A549 (cell line): ENCODE data around the gene ID3. TPM values are rescaled to one million over a fixed set of nuclear protein-coding genes. Genes with fewer than 3 reads are reported as not detected.

Experiments used
- ATAC-seq, 2 experiments: fragments of 200-7000 bp in 1 of 2; fragments of >200 bp in 1 of 2; cut with Nextera tagmentation in 1 of 2; cut with Tn5 transposase in 1 of 2; 3 replicates each; pipeline versions ENCODE4 v1.8.0 to v1.9.1; 2018 to 2020; ENCODE audit warnings: mild to moderate bottlenecking in 1 of 2, moderate library complexity in 1 of 2
- CTCF ChIA-PET: fragments of 300-600 bp; sonication (Branson Sonifier 250); formaldehyde crosslinking; extraction: SDS; loops from one replicate; lab custom pipeline; 2021; ENCODE audit warnings: antibody characterized with exemption, inconsistent platforms; lab: Yijun Ruan, JAX
- POLR2A ChIA-PET: fragments of 350-600 bp; formaldehyde crosslinking; extraction: SDS; loops from one replicate; lab custom pipeline; 2021; ENCODE audit warnings: antibody characterized with exemption, inconsistent platforms; lab: Yijun Ruan, JAX
- DNase-seq, 2 experiments: peaks; one replicate each; pipeline versions ENCODE4 v3.0.0 to v3.0.0-alpha.2; 2011 to 2016; ENCODE audit warnings: low read depth in 1 of 2, low spot score in 1 of 2
- FAIRE-seq: peaks from 2 replicates; lab custom pipeline; 2011; peaks lifted over from hg19 to GRCh38; lab: Jason Lieb, UNC
- H3K27ac ChIP-seq, 2 experiments: fragments of >200 bp; sonication (Bioruptor Twin); formaldehyde crosslinking; 3 replicates each; pipeline ENCODE4 v1.5.1; 2016 to 2017
- H3K4me1 ChIP-seq: fragments of >200 bp; sonication (Bioruptor Twin); formaldehyde crosslinking; 3 replicates; pipeline ENCODE4 v1.6.1; 2016
- H3K4me2 ChIP-seq: fragments of >200 bp; sonication (Bioruptor Twin); formaldehyde crosslinking; 3 replicates; pipeline ENCODE4 v1.6.1; 2016
- H3K4me3 ChIP-seq: fragments of >200 bp; sonication (Bioruptor Twin); formaldehyde crosslinking; 3 replicates; pipeline ENCODE4 v1.5.1; 2016
- H3K9me3 ChIP-seq: fragments of >200 bp; sonication (Bioruptor Twin); formaldehyde crosslinking; 3 replicates; pipeline ENCODE4 v1.6.1; 2016
- ATOH8 ChIP-seq: fragments of 250-450 bp; sonication (Bioruptor Pico); IDR thresholded peaks from 2 replicates; pipeline ENCODE4 v1.5.0; 2020; ENCODE audit warnings: low read depth, mild to moderate bottlenecking, moderate library complexity
- CEBPB ChIP-seq, 2 experiments: fragments of >200 bp in 1 of 2; sonication (Bioruptor Twin) in 1 of 2; formaldehyde crosslinking in 1 of 2; IDR thresholded peaks; 2 replicates each; pipeline ENCODE4 v1.6.1; 2012 to 2016
- CHD2 ChIP-seq: fragments of 150-350 bp; IDR thresholded peaks from 2 replicates; pipeline ENCODE4 v1.6.1; 2014; ENCODE audit warnings: low read length; ENCODE audit not compliant: partially characterized antibody
- CHD4 ChIP-seq: fragments of 200-600 bp; sonication (generic); IDR thresholded peaks from 2 replicates; pipeline ENCODE4 v1.6.1; 2016; ENCODE audit warnings: antibody characterized with exemption, mild to moderate bottlenecking, borderline replicate concordance
- EHF ChIP-seq: fragments of 250-450 bp; sonication (Bioruptor Pico); IDR thresholded peaks from 2 replicates; pipeline ENCODE4 v1.5.0; 2020; ENCODE audit warnings: mild to moderate bottlenecking
- FOSB ChIP-seq: fragments of 250-450 bp; sonication (Bioruptor Pico); IDR thresholded peaks from 2 replicates; pipeline ENCODE4 v1.5.0; 2020; ENCODE audit warnings: mild to moderate bottlenecking, moderate library complexity
- FOSL2 ChIP-seq, 2 experiments: fragments of 450-650 bp in 1 of 2; fragments of >200 bp in 1 of 2; sonication (Bioruptor Twin) in 1 of 2; formaldehyde crosslinking; IDR thresholded peaks; 2 replicates each; pipeline versions ENCODE4 v1.5.0 to v1.6.1; 2016 to 2020; ENCODE audit warnings: mild to moderate bottlenecking in 1 of 2, moderate library complexity in 1 of 2
- GATA3 ChIP-seq: IDR thresholded peaks from 2 replicates; pipeline ENCODE4 v1.6.1; 2012; ENCODE audit warnings: borderline replicate concordance
- HDAC2 ChIP-seq: fragments of 200-600 bp; sonication (generic); IDR thresholded peaks from 2 replicates; pipeline ENCODE4 v1.6.1; 2016
- HOXB13 ChIP-seq: fragments of 250-450 bp; sonication (Bioruptor Pico); IDR thresholded peaks from 2 replicates; pipeline ENCODE4 v1.5.0; 2020; ENCODE audit warnings: low read depth, mild to moderate bottlenecking, moderate library complexity
- HOXB5 ChIP-seq: fragments of 250-450 bp; sonication (Bioruptor Pico); IDR thresholded peaks from 2 replicates; pipeline ENCODE4 v1.5.0; 2020; ENCODE audit warnings: mild to moderate bottlenecking, moderate library complexity
- JUNB ChIP-seq: fragments of >200 bp; sonication (Bioruptor Twin); formaldehyde crosslinking; IDR thresholded peaks from 2 replicates; pipeline ENCODE4 v1.6.1; 2016
- KDM1A ChIP-seq: fragments of 200-600 bp; sonication (generic); IDR thresholded peaks from 2 replicates; pipeline ENCODE4 v1.6.1; 2016; ENCODE audit warnings: low read depth, mild to moderate bottlenecking
- KDM5A ChIP-seq: fragments of 200-600 bp; sonication (generic); IDR thresholded peaks from 2 replicates; pipeline ENCODE4 v1.6.1; 2016; ENCODE audit warnings: antibody characterized with exemption, mild to moderate bottlenecking
- MAX ChIP-seq: IDR thresholded peaks from 2 replicates; pipeline ENCODE4 v1.6.1; 2012
- NFE2L2 ChIP-seq: fragments of 150-350 bp; conservative IDR thresholded peaks from 2 replicates; pipeline ENCODE4 v1.6.1; 2014; ENCODE audit warnings: low read length
- NR3C1 ChIP-seq: fragments of >200 bp; sonication (Bioruptor Twin); formaldehyde crosslinking; IDR thresholded peaks from 3 replicates; pipeline ENCODE4 v1.6.1; 2017
- POLR2AphosphoS2 ChIP-seq: conservative IDR thresholded peaks from 2 replicates; pipeline ENCODE4 v1.6.1; 2012; ENCODE audit warnings: low read length, improper control_type of control experiment, inconsistent platforms
- RCOR1 ChIP-seq: fragments of 150-350 bp; IDR thresholded peaks from 2 replicates; pipeline ENCODE4 v1.6.1; 2014; ENCODE audit warnings: antibody characterized with exemption, low read length, low read depth
- REST ChIP-seq: fragments of 200-600 bp; sonication (generic); IDR thresholded peaks from 2 replicates; pipeline ENCODE4 v1.6.1; 2016; ENCODE audit warnings: antibody characterized with exemption, mild to moderate bottlenecking, moderate library complexity
- RFX5 ChIP-seq: fragments of 450-650 bp; IDR thresholded peaks from 2 replicates; pipeline ENCODE4 v1.7.1; 2014; ENCODE audit warnings: antibody characterized with exemption, mild to moderate bottlenecking, moderate library complexity
- RNF2 ChIP-seq: fragments of 200-600 bp; sonication (generic); IDR thresholded peaks from 2 replicates; pipeline ENCODE4 v1.6.1; 2016; ENCODE audit warnings: low read depth, mild to moderate bottlenecking, antibody characterized with exemption, moderate library complexity, borderline replicate concordance
- TP53 ChIP-seq: fragments of 250-450 bp; sonication (Bioruptor Pico); IDR thresholded peaks from 2 replicates; pipeline ENCODE4 v1.5.0; 2021; ENCODE audit warnings: mild to moderate bottlenecking, moderate library complexity
- ZC3H11A ChIP-seq: fragments of 450-650 bp; IDR thresholded peaks from 2 replicates; pipeline ENCODE4 v1.6.1; 2014; ENCODE audit warnings: antibody characterized with exemption, mild to moderate bottlenecking
- ZFP36 ChIP-seq: fragments of 450-650 bp; IDR thresholded peaks from 2 replicates; pipeline ENCODE4 v1.6.1; 2014; ENCODE audit warnings: borderline replicate concordance; ENCODE audit not compliant: partially characterized antibody
- ZNF302 ChIP-seq: fragments of 250-450 bp; sonication (Bioruptor Pico); IDR thresholded peaks from 2 replicates; pipeline ENCODE4 v1.9.0; 2021; ENCODE audit warnings: inconsistent platforms, mild to moderate bottlenecking, moderate library complexity
- WGBS: methylation state at CpG from one replicate; pipeline ENCODE4 v1.1.6; 2017; ENCODE audit errors: missing lambda C conversion rate; 5-methylcytosine and 5-hydroxymethylcytosine counted together
- polyA plus RNA-seq, 4 experiments: library from polyadenylated mRNA; depleted of rRNA in 3 of 4; stranded (reverse); fragments of >200 nt; fragmentation: RNase III in 1 of 4; extraction: RNeasy Plus Mini Kit Qiagen cat#74134 plus additional on column Dnase treatment in 1 of 4; gene quantifications; 2 replicates in 3 of 4; 3 replicates in 1 of 4; pipeline ENCODE4 v1.2.3, GENCODE V29; 2011 to 2017
- TF ChIP-seq, protein P1 (sequence below): fragments of >200 bp; sonication (Bioruptor Twin); formaldehyde crosslinking; IDR thresholded peaks from 2 replicates; pipeline ENCODE4 v1.6.1; 2016
- TF ChIP-seq, protein P2 (sequence below): fragments of 450-650 bp; IDR thresholded peaks from 2 replicates; pipeline ENCODE4 v1.6.1; 2014; ENCODE audit warnings: antibody characterized with exemption

The ID3 gene
- polyA plus RNA-seq, 2 of the 4 experiments (the other 2 are of a cell fraction) = 171 to 336 TPM

GRCh38 chr1:23593042-23593521 is 33.8 kb upstream of the ID3 start:
- Histone ChIP-seq H3K27ac (peak overlapping the region; percentile 96 to 100), H3K4me2 (peak overlapping the region; percentile 75), H3K4me3 (no peak overlapping the region), H3K9me3 (no peaks in the 10 kb centered on the region), H3K4me1 (peaks cover 96% of the 10 kb centered on the region)
- FAIRE-seq (no peak), ATAC-seq (no peak; a peak in 1 of 6 replicates), DNase-seq (peak in 1 of 2 experiments; percentile 53)
- ChIA-PET CTCF (interaction anchor here (0.6 to 12.8 kb wide), 5 partner anchors 16 to 618 kb away, joined by 3 to 143 read pairs (median 4); no protein-coding TSS in a partner anchor), POLR2A (interaction anchor here (1.0 to 4.7 kb wide), 5 partner anchors 8 to 44 kb away, joined by 3 to 53 read pairs (median 15); partner anchors contain the start of gene ID3)
- TF ChIP-seq HDAC2 = 0 out of 2 replicates have a peak, but pooled peaks have one; percentile 27
- TF ChIP-seq EHF (CRISPR knock-in tag) = no peak
- no peak for TF ChIP-seq POLR2AphosphoS2
- no peak for TF ChIP-seq RCOR1
- no peak for TF ChIP-seq RNF2
- no peak for TF ChIP-seq FOSB (CRISPR knock-in tag)
- no peak for TF ChIP-seq ZNF302 (CRISPR knock-in tag)
- peak; percentile 27 to 31; a peak in 1 of 4 replicates for TF ChIP-seq CEBPB (IDR thresholded peaks at IDR 0.05)
- no peak for TF ChIP-seq TP53
- TF ChIP-seq ZC3H11A = no peak
- TF ChIP-seq HOXB13 (CRISPR knock-in tag) = 0 out of 2 replicates have a peak, but pooled peaks have one; percentile 12
- TF ChIP-seq MAX = no peak; the same call in 1 of the 2 replicates
- TF ChIP-seq, protein P1, sequence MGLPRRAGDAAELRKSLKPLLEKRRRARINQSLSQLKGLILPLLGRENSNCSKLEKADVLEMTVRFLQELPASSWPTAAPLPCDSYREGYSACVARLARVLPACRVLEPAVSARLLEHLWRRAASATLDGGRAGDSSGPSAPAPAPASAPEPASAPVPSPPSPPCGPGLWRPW = no peak
- TF ChIP-seq KDM1A = peak; percentile 78
- TF ChIP-seq, protein P2, sequence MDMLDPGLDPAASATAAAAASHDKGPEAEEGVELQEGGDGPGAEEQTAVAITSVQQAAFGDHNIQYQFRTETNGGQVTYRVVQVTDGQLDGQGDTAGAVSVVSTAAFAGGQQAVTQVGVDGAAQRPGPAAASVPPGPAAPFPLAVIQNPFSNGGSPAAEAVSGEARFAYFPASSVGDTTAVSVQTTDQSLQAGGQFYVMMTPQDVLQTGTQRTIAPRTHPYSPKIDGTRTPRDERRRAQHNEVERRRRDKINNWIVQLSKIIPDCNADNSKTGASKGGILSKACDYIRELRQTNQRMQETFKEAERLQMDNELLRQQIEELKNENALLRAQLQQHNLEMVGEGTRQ = no peak
- 57% methylated on average over 5 of the region's 5 CpGs for WGBS

- Histone ChIP-seq H3K27ac (peak overlapping the region; percentile 96 to 100), H3K4me2 (peak overlapping the region; percentile 75), H3K4me3 (no peak overlapping the region), H3K9me3 (no peaks in the 10 kb centered on the region), H3K4me1 (peaks cover 96% of the 10 kb centered on the region)
- POLR2A ChIA-PET = interaction anchor here (0.6 to 4.7 kb wide), 4 partner anchors 15 to 37 kb away, joined by 8 to 53 read pairs (median 23); partner anchors contain the start of gene ID3
- FAIRE-seq = no peak
- CTCF ChIA-PET = interaction anchor here (1.0 to 12.8 kb wide), 10 partner anchors 7 to 617 kb away, joined by 3 to 143 read pairs (median 4); partner anchors contain the start of gene ID3
- DNase-seq = no peak
- WGBS = 66% methylated on average over 4 of the region's 4 CpGs
- ATAC-seq = no peak
- TF ChIP-seq FOSL2 (IDR thresholded peaks at IDR 0.05) (no peak), FOSL2 (CRISPR knock-in tag; IDR thresholded peaks at IDR 0.05) (no peak), MAX (no peak; the same call in 1 of the 2 replicates), CHD4 (peak; percentile 59; the same call in 1 of the 2 replicates), GATA3 (no peak), REST (no peak), NR3C1 (no peak), KDM5A (no peak), JUNB (no peak), NFE2L2 (no peak), KDM1A (peak; percentile 90), ZFP36 (no peak), ATOH8 (CRISPR knock-in tag) (no peak), CEBPB (IDR thresholded peaks at IDR 0.05) (no peak), CHD2 (no peak), RFX5 (no peak), HOXB5 (no peak)
- TF ChIP-seq, protein P1 = no peak
Observed at GRCh38 chr1:23592209-23592892, 33.0 kb upstream of the ID3 start.
